GM19455 (cell line): ENCODE data around the gene SF3A1.

ENCODE experiments used
- ATAC-seq: cut with Tn5 transposase; IDR thresholded peaks from one replicate; pipeline ENCODE4 v1.9.1; 2021; ENCODE audit not compliant: unreplicated experiment

Gene SF3A1

GRCh38 chr22:30386960-30387827 lies 30.5 kb upstream of the SF3A1 start, which contains the start of gene RNF215:
RNF215 (minus strand) TSS chr22:30387411; CDS start chr22:30387313, 98 bp downstream.
- peak; percentile 65 for ATAC-seq

GRCh38 chr22:30386608-30386959 lies 29.9 kb upstream of the SF3A1 start:
- no peak for ATAC-seq

- ATAC-seq, result no peak
These were observed 29.2 kb upstream of the SF3A1 start for GRCh38 chr22:30385942-30386341.

GRCh38 chr22:30383061-30383460 lies 26.4 kb upstream of the SF3A1 start:
- ATAC-seq, result no peak

- no peak for ATAC-seq
These were observed 25.6 kb upstream of the SF3A1 start for GRCh38 chr22:30382340-30382739.

GRCh38 chr22:30381264-30381663 lies 24.6 kb upstream of the SF3A1 start:
- no peak for ATAC-seq

GRCh38 chr22:30380011-30380410 lies 23.3 kb upstream of the SF3A1 start:
- ATAC-seq, result no peak

- ATAC-seq, result no peak
These were observed 18.7 kb upstream of the SF3A1 start for GRCh38 chr22:30375312-30375849.

- ATAC-seq, result no peak
These were observed 16.9 kb upstream of the SF3A1 start for GRCh38 chr22:30373331-30374325.

GRCh38 chr22:30372915-30373314 lies 16.2 kb upstream of the SF3A1 start:
- ATAC-seq, result no peak

- no peak for ATAC-seq
These were observed 15.3 kb upstream of the SF3A1 start for GRCh38 chr22:30371981-30372380.

GRCh38 chr22:30371321-30371720 lies 14.6 kb upstream of the SF3A1 start:
- no peak for ATAC-seq

GRCh38 chr22:30370641-30371230 lies 14.0 kb upstream of the SF3A1 start:
- ATAC-seq, result no peak

- ATAC-seq, result no peak
These were observed 11.7 kb upstream of the SF3A1 start for GRCh38 chr22:30368420-30368819.

GRCh38 chr22:30365891-30366290 lies 9.2 kb upstream of the SF3A1 start:
- ATAC-seq, result no peak

- ATAC-seq, result no peak
These were observed 6.1 kb upstream of the SF3A1 start for GRCh38 chr22:30362651-30363281.

- ATAC-seq, result no peak
These were observed 5.4 kb upstream of the SF3A1 start for GRCh38 chr22:30361916-30362650.

GRCh38 chr22:30358541-30358940 lies 1.8 kb upstream of the SF3A1 start:
- ATAC-seq, result no peak

GRCh38 chr22:30357650-30358215 lies 1.0 kb upstream of the SF3A1 start:
- ATAC-seq, result no peak

GRCh38 chr22:30357236-30357570 lies 509 bp upstream of the SF3A1 start:
- no peak for ATAC-seq
